Endothelial cell (in vitro differentiated cells): ENCODE results near the gene SLC25A47. TPM values are rescaled to one million over a fixed set of nuclear protein-coding genes. Genes with fewer than 3 reads are reported as not detected.

Experiments
- DNase-seq: peaks from one replicate; pipeline ENCODE4 v3.0.0; 2021; ENCODE audit warnings: low spot score
- H3K27ac Mint-ChIP-seq: one replicate; pipeline ENCODE4 v1.8.0; 2021; ENCODE audit warnings: mixed read lengths, inconsistent platforms; ENCODE audit not compliant: unreplicated experiment
- H3K27me3 Mint-ChIP-seq: one replicate; pipeline ENCODE4 v1.8.0; 2021; ENCODE audit warnings: mild to moderate bottlenecking, moderate library complexity, mixed read lengths, inconsistent platforms; ENCODE audit not compliant: unreplicated experiment
- H3K36me3 Mint-ChIP-seq: one replicate; pipeline ENCODE4 v1.8.0; 2021; ENCODE audit warnings: mild to moderate bottlenecking, low read depth, mixed read lengths, inconsistent platforms; ENCODE audit not compliant: unreplicated experiment
- H3K4me1 Mint-ChIP-seq: one replicate; pipeline ENCODE4 v1.8.0; 2021; ENCODE audit warnings: mild to moderate bottlenecking, mixed read lengths, inconsistent platforms; ENCODE audit not compliant: unreplicated experiment
- H3K4me3 Mint-ChIP-seq: one replicate; pipeline ENCODE4 v1.8.0; 2021; ENCODE audit warnings: mild to moderate bottlenecking, mixed read lengths, inconsistent platforms; ENCODE audit not compliant: unreplicated experiment
- H3K9me3 Mint-ChIP-seq: one replicate; pipeline ENCODE4 v1.8.0; 2021; ENCODE audit warnings: mixed read lengths, inconsistent platforms; ENCODE audit not compliant: unreplicated experiment
- total RNA-seq: library from RNA; stranded (reverse); fragmentation: NEBNext Ultra II Directional; extraction: Animal tissue kit (Norgen Biotek cat#: 25700); gene quantifications from one replicate; pipeline ENCODE4 v1.2.1, GENCODE V29; 2021; ENCODE audit not compliant: unreplicated experiment
- TF ChIP-seq, protein P1 (sequence below): fragments of 200-600 bp; sonication (generic); IDR thresholded peaks from one replicate; pipeline ENCODE4 v1.5.0; 2021; ENCODE audit warnings: antibody characterized with exemption; ENCODE audit not compliant: unreplicated experiment

Gene SLC25A47
- total RNA-seq, 1 donor from 2014 or later, result not detected

GRCh38 chr14:100283984-100284881 lies 38.9 kb upstream of the SLC25A47 start:
- Mint-ChIP-seq H3K27ac (no peak overlapping the region), H3K4me1 (peaks cover 22% of the 10 kb centered on the region), H3K4me3 (peak overlapping the region; percentile 83), H3K9me3 (no peaks in the 10 kb centered on the region), H3K36me3 (peaks cover 16% of the 10 kb centered on the region), H3K27me3 (peaks cover 18% of the 10 kb centered on the region)
- TF ChIP-seq, protein P1, sequence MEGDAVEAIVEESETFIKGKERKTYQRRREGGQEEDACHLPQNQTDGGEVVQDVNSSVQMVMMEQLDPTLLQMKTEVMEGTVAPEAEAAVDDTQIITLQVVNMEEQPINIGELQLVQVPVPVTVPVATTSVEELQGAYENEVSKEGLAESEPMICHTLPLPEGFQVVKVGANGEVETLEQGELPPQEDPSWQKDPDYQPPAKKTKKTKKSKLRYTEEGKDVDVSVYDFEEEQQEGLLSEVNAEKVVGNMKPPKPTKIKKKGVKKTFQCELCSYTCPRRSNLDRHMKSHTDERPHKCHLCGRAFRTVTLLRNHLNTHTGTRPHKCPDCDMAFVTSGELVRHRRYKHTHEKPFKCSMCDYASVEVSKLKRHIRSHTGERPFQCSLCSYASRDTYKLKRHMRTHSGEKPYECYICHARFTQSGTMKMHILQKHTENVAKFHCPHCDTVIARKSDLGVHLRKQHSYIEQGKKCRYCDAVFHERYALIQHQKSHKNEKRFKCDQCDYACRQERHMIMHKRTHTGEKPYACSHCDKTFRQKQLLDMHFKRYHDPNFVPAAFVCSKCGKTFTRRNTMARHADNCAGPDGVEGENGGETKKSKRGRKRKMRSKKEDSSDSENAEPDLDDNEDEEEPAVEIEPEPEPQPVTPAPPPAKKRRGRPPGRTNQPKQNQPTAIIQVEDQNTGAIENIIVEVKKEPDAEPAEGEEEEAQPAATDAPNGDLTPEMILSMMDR, result no peak
- DNase-seq, result no peak

- Mint-ChIP-seq H3K27me3 (peaks cover 16% of the 10 kb centered on the region), H3K36me3 (peaks cover 12% of the 10 kb centered on the region), H3K27ac (no peak overlapping the region), H3K4me3 (no peak overlapping the region), H3K9me3 (no peaks in the 10 kb centered on the region), H3K4me1 (peaks cover 16% of the 10 kb centered on the region)
- TF ChIP-seq, protein P1, result peak; percentile 98
- DNase-seq, result peak; percentile 83
These were observed 37.9 kb upstream of the SLC25A47 start for GRCh38 chr14:100285021-100285912.

DNA sequence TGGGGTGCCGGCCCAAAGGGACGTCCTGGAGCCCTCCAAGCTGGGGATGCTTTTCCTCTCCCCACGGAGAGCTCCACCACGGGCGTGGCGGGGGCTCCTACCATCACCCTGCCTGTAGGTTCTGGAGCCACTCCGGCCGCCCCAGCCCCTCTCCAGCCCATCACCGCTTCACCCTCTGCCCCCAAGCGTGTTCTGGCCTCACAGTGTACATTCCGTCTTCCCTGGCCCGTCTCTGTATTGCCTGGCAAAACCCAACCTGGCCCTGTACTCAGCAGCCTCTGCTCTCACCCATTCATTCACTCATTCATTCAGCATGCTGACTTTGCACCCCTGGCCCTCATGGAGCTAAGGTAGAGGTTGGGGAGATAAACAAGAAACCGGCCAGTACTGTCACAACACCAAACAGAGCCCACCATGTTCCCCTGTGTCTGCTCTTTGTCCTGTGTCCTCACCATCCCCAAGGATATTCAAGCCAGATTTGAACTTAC lies 37.2 kb upstream of the SLC25A47 start:
- no peak for DNase-seq
- Mint-ChIP-seq H3K36me3 (peaks cover 12% of the 10 kb centered on the region), H3K4me1 (peaks cover 15% of the 10 kb centered on the region), H3K27ac (peak overlapping the region; percentile 67), H3K4me3 (peak overlapping the region; percentile 87), H3K27me3 (peaks cover 18% of the 10 kb centered on the region), H3K9me3 (no peaks in the 10 kb centered on the region)
- TF ChIP-seq, protein P1, result no peak

DNA sequence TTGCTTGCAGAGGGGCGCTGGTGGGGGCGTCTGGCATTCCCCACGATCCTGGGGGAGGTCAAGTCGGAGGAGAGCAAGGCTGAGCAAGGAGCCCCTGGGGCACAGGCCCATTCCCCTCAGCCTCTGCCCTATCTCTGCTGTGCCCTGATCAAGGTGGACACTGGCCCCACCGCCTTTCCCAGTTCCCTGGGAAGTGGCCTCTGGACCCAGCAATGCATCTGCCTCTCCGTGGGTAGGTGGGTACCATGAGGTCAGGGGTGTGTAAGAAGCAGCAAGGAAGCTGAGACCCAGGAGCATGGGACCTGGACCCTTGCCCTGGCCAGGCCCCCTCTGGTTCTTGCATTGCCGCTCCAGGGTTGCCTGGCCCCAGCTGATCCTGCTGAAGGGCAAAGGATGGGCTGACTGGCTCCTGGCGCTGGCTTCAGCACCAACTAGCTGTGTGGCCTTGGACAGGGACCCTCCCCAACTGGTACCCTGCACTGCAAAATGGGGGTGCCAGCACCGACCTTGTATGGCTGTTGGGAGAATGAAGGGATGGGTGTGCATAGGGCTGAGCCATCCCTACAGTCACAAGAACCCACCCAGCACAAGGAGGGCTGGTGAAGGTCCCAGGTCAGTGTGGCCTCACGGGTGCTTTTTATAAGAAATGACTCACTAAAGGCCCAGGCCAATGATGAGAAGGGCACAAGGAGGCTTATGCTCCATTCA lies 36.5 kb upstream of the SLC25A47 start:
- peaks cover 12% of the 10 kb centered on the region for H3K36me3 Mint-ChIP-seq
- TF ChIP-seq, protein P1, result no peak
- H3K4me3 Mint-ChIP-seq, result no peak overlapping the region
- peaks cover 15% of the 10 kb centered on the region for H3K4me1 Mint-ChIP-seq
- H3K9me3 Mint-ChIP-seq, result no peaks in the 10 kb centered on the region
- peaks cover 23% of the 10 kb centered on the region for H3K27me3 Mint-ChIP-seq
- DNase-seq, result no peak
- no peak overlapping the region for H3K27ac Mint-ChIP-seq
